Dermis lymphatic vessel endothelial cell (primary cell): ENCODE data around the gene ZNF770. TPM values are rescaled to one million over a fixed set of nuclear protein-coding genes. Genes with fewer than 3 reads are reported as not detected.

Experiments
- total RNA-seq: library from RNA; depleted of rRNA; stranded (reverse); fragments of >200 nt; gene quantifications from 2 replicates; pipeline ENCODE4 v1.2.1, GENCODE V29; 2014

The ZNF770 gene, protein sequence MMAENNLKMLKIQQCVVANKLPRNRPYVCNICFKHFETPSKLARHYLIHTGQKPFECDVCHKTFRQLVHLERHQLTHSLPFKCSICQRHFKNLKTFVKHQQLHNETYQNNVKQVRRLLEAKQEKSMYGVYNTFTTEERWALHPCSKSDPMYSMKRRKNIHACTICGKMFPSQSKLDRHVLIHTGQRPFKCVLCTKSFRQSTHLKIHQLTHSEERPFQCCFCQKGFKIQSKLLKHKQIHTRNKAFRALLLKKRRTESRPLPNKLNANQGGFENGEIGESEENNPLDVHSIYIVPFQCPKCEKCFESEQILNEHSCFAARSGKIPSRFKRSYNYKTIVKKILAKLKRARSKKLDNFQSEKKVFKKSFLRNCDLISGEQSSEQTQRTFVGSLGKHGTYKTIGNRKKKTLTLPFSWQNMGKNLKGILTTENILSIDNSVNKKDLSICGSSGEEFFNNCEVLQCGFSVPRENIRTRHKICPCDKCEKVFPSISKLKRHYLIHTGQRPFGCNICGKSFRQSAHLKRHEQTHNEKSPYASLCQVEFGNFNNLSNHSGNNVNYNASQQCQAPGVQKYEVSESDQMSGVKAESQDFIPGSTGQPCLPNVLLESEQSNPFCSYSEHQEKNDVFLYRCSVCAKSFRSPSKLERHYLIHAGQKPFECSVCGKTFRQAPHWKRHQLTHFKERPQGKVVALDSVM
- 24.8 and 35.1 TPM in 2 replicates for total RNA-seq

DNA sequence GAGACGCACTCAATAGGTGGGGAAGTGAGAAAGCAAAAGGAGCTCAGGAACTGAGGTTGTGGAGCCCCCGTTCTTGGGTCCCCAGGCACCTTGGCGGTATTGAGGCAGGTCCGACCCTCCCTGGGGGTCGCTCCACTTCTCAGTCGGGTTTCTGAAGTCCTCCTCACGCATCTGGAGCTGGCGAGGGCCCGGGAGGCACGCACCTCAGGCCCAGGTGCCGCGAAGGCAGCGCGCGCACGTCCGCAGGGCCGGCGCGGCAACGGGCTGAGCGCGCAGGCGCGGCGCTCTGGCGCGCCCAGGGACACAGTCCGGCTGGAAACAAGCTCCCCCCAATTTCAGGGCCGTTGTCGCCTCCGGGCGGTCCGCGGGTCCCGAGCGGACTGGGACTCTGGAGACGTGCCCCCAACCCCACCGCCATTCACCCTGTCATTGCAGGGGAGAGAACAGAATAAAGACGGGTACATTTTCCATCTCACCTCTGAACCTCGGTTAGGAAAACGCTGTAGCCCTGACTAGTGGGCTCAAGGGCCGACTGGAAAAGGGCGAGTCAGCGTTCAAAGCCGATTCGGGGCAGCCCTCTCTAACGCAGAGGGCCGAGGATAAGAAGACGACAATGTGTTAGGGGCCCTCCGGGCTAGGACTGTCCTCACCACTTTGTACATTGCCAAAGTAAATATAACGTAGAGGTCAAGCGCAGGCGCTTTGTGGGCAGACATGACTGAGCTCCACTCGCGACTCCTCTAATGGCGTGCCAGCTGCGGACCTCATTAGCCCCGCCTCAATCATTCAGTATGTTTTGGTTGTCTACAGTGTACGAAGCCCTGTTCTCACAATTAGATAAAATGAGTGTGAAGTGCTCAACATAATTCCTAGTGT is at the start of gene ZNF770:
ZNF770 (minus strand) TSS at position 261 of the 876 bp plus-strand sequence. CDS start 4,853 bp downstream, outside the sequence.

DNA sequence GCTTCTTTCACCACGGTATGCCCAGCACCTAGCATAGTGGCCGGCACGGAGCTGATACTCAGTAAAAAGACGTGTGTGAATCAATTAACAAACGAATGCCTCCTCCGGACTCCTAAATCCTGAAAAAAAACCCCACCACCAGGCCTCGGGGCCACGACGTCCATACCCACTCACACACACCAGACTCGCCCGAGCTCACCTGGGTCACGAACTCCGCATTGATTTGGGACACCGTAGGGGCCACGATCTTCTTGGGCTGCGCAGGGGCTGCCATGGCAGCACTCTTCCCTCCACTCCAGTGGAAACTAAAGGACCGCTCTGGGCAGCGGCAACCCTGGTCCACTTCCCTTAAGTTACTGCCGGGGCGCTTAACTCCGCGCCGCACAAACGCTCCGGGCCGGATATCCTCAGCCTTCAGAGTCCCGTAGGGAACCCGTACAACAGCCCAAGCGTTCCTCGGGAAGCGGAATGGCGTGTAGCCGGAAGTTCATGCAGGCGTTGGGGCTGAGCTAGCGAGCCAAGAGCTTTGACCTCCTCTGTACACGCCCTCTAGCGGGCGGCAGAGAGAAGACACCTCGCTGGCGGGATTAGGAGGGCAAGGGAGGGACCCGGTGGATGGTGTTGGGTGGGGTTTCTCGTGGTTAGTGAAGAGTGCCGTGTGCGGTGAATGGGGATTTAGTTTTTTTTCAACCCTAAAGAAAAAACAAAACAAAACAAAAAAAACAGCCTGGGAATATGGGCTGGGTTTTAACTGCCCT is 18.6 kb downstream of the ZNF770 start, which contains the start of gene AQR:
AQR (minus strand) TSS at position 403 of the 758 bp plus-strand sequence; CDS start at position 274, 129 bp downstream.

Other genes with a start within 250 kb of the ZNF770 start
- not detected in 2 replicates for gene GJD2, start 233.3 kb downstream of the ZNF770 start, total RNA-seq
- gene ACTC1, start 192.7 kb downstream of the ZNF770 start, total RNA-seq: not detected in 2 replicates
- gene AQR, start 18.5 kb downstream of the ZNF770 start, total RNA-seq: 18.0 and 24.6 TPM in 2 replicates
- gene NANOGP8, start 97.0 kb upstream of the ZNF770 start, total RNA-seq: not detected in 2 replicates